ENCODE data around the gene LGALSL.

LGALSL gene

DNA sequence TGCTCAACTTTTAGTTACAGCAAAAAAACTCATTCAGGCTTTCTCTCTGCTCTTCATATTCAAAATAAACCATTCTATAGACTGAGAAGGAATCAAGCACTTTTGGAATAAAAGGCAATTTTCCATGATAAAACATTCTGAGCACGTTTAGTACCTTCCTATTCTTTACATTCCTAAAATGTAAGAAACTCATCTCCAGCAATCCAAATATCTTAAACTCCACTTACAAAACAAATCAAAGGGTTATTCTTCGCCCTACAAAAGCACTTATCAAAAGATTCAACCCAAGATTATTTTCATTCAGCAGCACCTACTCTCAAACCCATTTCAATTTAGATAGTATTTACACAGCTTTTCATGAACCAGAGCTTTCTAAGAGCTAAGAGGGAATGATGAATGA, 2.9 kb upstream of the LGALSL start:
- no peaks in the 10 kb centered on the region for H4K20me1 ChIP-seq (ENCODE audit: insufficient read depth, low read length, poor library complexity, severe bottlenecking)
- H3F3A ChIP-seq (ENCODE audit: low read depth): no peaks in the 10 kb centered on the region
- no peak overlapping the region for H3K9ac ChIP-seq (ENCODE audit: low read depth, low read length, poor library complexity, severe bottlenecking)
- TF ChIP-seq EZH2phosphoT487 (IDR thresholded peaks at IDR 0.05; ENCODE audit: borderline replicate concordance): no peak
- TF ChIP-seq, protein P1, sequence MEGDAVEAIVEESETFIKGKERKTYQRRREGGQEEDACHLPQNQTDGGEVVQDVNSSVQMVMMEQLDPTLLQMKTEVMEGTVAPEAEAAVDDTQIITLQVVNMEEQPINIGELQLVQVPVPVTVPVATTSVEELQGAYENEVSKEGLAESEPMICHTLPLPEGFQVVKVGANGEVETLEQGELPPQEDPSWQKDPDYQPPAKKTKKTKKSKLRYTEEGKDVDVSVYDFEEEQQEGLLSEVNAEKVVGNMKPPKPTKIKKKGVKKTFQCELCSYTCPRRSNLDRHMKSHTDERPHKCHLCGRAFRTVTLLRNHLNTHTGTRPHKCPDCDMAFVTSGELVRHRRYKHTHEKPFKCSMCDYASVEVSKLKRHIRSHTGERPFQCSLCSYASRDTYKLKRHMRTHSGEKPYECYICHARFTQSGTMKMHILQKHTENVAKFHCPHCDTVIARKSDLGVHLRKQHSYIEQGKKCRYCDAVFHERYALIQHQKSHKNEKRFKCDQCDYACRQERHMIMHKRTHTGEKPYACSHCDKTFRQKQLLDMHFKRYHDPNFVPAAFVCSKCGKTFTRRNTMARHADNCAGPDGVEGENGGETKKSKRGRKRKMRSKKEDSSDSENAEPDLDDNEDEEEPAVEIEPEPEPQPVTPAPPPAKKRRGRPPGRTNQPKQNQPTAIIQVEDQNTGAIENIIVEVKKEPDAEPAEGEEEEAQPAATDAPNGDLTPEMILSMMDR (conservative IDR thresholded peaks at IDR 0.05; ENCODE audit: low read length): no peak
- no peak overlapping the region for H3K4me3 ChIP-seq (ENCODE audit: low read length, poor library complexity, severe bottlenecking)
- H3K27me3 ChIP-seq (ENCODE audit: insufficient read depth, low read length, poor library complexity, severe bottlenecking): peaks cover 7% of the 10 kb centered on the region
- no peaks in the 10 kb centered on the region for H3K9me2 ChIP-seq (replicated peaks; ENCODE audit: low read depth, low read length)
- no peaks in the 10 kb centered on the region for H3K4me1 ChIP-seq (ENCODE audit: insufficient read depth, low read length, poor library complexity, severe bottlenecking)
- no peak overlapping the region for H2AFZ ChIP-seq (ENCODE audit: low read length)
- H3K36me3 ChIP-seq (ENCODE audit: insufficient read depth, low read length): no peaks in the 10 kb centered on the region
- no peak overlapping the region for H3K4me2 ChIP-seq (ENCODE audit: low read depth, low read length, poor library complexity, severe bottlenecking)
- H3K79me2 ChIP-seq (ENCODE audit: insufficient read depth, low read length): no peaks in the 10 kb centered on the region
- H3K9me3 ChIP-seq (ENCODE audit: insufficient read depth, low read depth, low read length): no peaks in the 10 kb centered on the region

DNA sequence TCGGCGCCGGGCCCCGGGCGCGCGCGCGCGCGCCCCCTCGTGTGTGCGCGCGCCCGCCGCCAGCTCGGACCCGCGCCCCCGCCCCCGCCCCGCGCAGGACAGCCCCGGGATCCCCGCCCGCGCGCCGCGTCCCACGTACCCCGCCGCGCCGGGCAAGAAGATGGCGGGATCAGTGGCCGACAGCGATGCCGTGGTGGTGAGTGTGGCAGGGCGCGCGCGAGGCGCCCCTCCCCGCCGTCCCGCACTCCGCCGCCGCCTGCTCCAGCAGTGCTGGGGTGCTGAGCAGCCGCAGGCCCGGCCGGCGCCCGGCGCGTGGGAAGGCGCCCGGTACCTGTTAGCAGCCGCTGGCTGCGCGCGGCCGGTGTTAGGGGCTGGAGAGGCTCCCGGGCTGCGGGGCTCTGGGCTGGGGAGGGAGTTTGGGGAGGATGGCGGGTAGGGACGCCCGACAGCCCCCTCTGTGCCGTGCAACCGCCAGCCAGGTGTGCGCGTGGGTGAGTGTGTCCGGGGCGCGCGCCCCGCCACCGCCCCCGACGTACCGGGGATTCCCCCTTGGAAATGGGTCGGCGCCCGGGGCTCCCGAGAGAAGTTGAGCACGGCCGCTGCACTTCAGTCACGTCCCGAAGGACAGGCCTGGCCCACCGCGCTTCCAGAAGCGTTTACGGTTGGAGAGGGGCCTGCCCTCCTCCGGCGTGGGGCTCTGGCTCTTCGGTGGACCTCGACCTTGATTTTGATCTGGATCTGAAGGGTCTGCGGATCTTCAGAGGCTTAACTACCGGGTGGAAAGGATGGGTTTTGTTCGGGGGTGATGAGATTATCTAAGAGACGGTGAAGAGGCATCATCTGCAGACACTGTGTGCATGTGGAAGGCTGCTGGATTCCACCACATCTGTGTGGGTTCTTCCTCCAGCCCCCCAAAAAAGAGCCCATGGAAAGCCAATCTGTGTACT, 697 bp downstream of the LGALSL start:
- H3K9me3 ChIP-seq (ENCODE audit: insufficient read depth, low read depth, low read length): no peaks in the 10 kb centered on the region
- no peaks in the 10 kb centered on the region for H3K36me3 ChIP-seq (ENCODE audit: insufficient read depth, low read length)
- no peaks in the 10 kb centered on the region for H4K20me1 ChIP-seq (ENCODE audit: insufficient read depth, low read length, poor library complexity, severe bottlenecking)
- no peaks in the 10 kb centered on the region for H3F3A ChIP-seq (ENCODE audit: low read depth)
- no peaks in the 10 kb centered on the region for H3K9me2 ChIP-seq (replicated peaks; ENCODE audit: low read depth, low read length)
- no peak overlapping the region for H3K9ac ChIP-seq (ENCODE audit: low read depth, low read length, poor library complexity, severe bottlenecking)
- peak overlapping the region; percentile 72 for H3K4me3 ChIP-seq (ENCODE audit: low read length, poor library complexity, severe bottlenecking)
- H3K4me2 ChIP-seq (ENCODE audit: low read depth, low read length, poor library complexity, severe bottlenecking): peak overlapping the region; percentile 49
- H3K4me1 ChIP-seq (ENCODE audit: insufficient read depth, low read length, poor library complexity, severe bottlenecking): no peaks in the 10 kb centered on the region
- TF ChIP-seq, protein P1 (conservative IDR thresholded peaks at IDR 0.05; ENCODE audit: low read length): no peak
- TF ChIP-seq EZH2phosphoT487 (IDR thresholded peaks at IDR 0.05; ENCODE audit: borderline replicate concordance): no peak
- H2AFZ ChIP-seq (ENCODE audit: low read length): peak overlapping the region; percentile 41; the same call in 1 of the 2 replicates
- H3K27me3 ChIP-seq (ENCODE audit: insufficient read depth, low read length, poor library complexity, severe bottlenecking): peaks cover 7% of the 10 kb centered on the region
- H3K79me2 ChIP-seq (ENCODE audit: insufficient read depth, low read length): no peaks in the 10 kb centered on the region

DNA sequence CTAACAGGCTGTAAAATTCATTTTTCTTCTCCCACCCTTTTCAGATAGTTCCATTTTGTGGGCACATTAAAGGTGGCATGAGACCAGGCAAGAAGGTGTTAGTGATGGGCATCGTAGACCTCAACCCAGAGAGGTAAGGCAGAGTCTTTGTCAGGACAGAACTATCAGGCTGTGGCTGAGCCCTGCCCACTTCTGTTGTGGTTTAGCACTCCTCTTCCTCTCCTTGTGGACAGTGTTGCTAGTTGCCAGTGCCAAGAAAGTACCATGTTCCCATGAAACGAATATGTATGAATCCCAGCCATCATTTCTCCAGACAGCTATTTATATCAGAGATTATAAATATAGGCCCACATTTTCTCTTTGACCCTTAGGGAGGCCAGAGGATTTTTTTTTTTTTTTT, 1.6 kb downstream of the LGALSL start:
- no peaks in the 10 kb centered on the region for H3K9me3 ChIP-seq (ENCODE audit: insufficient read depth, low read depth, low read length)
- H3K4me3 ChIP-seq (ENCODE audit: low read length, poor library complexity, severe bottlenecking): no peak overlapping the region
- no peaks in the 10 kb centered on the region for H3K4me1 ChIP-seq (ENCODE audit: insufficient read depth, low read length, poor library complexity, severe bottlenecking)
- no peaks in the 10 kb centered on the region for H4K20me1 ChIP-seq (ENCODE audit: insufficient read depth, low read length, poor library complexity, severe bottlenecking)
- no peaks in the 10 kb centered on the region for H3K79me2 ChIP-seq (ENCODE audit: insufficient read depth, low read length)
- peaks cover 7% of the 10 kb centered on the region for H3K27me3 ChIP-seq (ENCODE audit: insufficient read depth, low read length, poor library complexity, severe bottlenecking)
- no peaks in the 10 kb centered on the region for H3F3A ChIP-seq (ENCODE audit: low read depth)
- no peaks in the 10 kb centered on the region for H3K36me3 ChIP-seq (ENCODE audit: insufficient read depth, low read length)
- H3K9me2 ChIP-seq (replicated peaks; ENCODE audit: low read depth, low read length): no peaks in the 10 kb centered on the region
- H2AFZ ChIP-seq (ENCODE audit: low read length): no peak overlapping the region
- H3K9ac ChIP-seq (ENCODE audit: low read depth, low read length, poor library complexity, severe bottlenecking): no peak overlapping the region
- TF ChIP-seq, protein P1 (conservative IDR thresholded peaks at IDR 0.05; ENCODE audit: low read length): no peak
- no peak for TF ChIP-seq EZH2phosphoT487 (IDR thresholded peaks at IDR 0.05; ENCODE audit: borderline replicate concordance)
- no peak overlapping the region for H3K4me2 ChIP-seq (ENCODE audit: low read depth, low read length, poor library complexity, severe bottlenecking)

Data from Loucy (cell line).